AG10803 (cell line): Measurements from ENCODE around the gene CELF2.

Experiments used
- DNase-seq: peaks from one replicate; pipeline ENCODE4 v3.0.0; 2010; ENCODE audit warnings: low read depth
- H3K4me3 ChIP-seq: 2 replicates; pipeline ENCODE4 v1.5.1; 2011; ENCODE audit warnings: mild to moderate bottlenecking, low read length, control low read depth
- CTCF ChIP-seq: conservative IDR thresholded peaks from 2 replicates; pipeline ENCODE4 v1.5.1; 2011; ENCODE audit warnings: mild to moderate bottlenecking, low read length, control low read depth, inconsistent platforms

CELF2 gene

DNA sequence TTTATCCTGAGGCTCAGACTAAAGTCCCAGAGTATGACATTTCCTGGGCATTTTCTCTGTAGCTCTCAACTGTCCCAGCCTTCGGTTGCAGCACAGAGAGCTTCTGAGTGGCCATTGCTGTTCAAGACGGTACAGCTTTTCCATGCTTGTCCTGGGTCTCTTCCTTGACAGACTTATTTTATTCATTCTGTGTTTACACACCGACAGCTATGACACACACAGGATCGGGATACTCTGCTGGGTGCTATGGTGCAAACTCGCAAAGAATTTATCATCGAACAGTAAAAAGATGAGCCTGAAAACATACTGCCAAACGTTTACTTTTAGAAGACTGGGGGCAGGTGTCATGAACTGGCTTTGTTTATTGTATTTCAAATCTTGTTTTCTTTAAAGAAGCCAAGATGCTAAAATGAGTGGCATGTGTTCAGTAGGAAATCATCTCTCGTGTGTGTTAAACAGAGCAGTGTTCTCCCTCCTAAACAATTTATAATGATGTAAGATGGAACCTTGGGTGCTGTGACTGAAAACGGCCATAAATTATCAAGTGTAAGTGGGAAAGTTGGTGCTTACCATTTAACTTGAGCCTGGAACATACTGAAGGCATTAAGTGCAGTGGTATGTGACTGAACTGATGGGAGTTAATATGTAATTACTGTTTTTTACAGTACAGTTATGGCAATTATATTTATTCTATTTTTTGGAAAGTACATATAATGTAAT is 120.8 kb downstream of the CELF2 start:
- no peak for DNase-seq
- H3K4me3 ChIP-seq: no peak overlapping the region
- no peak for TF ChIP-seq CTCF

DNA sequence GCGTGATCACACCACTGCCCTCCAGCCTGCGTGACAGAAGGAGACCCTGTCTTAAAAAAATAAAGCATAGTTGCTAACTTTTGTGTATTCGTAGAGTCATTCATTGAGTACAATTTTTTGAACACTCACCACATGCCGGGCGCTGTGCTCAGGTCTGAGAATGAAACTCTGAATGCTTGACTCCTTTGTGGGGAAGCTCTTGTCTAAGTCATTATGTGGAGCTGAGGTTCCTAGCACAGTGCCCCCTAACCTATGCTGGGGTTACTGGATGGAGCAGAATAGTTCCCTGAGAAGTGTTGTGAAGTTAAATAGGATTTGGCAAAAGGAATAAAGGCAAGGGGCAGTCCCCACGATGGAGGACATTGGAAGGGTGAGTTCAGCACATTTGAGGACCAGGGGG is 123.3 kb downstream of the CELF2 start:
- H3K4me3 ChIP-seq: no peak overlapping the region
- no peak for TF ChIP-seq CTCF
- no peak for DNase-seq

DNA sequence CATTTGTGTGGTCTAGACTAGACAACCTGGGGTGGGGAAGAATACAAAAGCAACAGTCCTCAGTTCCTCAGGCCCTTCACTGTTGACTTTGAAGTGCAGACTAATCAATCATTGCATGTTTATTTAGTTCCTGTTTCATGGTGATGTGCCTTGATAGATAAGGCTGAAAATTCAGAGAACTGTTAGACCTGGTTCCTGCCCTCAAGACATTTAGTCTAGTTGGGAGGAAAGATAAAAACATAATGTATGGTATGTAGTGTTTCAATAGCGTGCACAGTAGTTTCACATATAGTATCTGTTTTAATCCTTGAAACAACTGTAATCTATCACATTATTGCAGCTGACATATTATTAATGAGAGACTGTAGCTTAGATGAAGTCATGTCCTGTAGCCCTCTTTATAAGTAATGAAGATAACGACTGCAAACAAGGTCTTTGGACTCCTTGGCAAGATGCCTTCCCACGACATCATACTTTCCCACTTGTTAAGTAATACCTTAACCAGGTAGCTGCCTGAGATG is 124.0 kb downstream of the CELF2 start:
- TF ChIP-seq CTCF: no peak
- no peak overlapping the region for H3K4me3 ChIP-seq
- DNase-seq: no peak

- DNase-seq: no peak
- no peak overlapping the region for H3K4me3 ChIP-seq
- TF ChIP-seq CTCF: no peak
Measured at GRCh38 chr10:11142777-11143176, 125.1 kb downstream of the CELF2 start.

GRCh38 chr10:11143242-11143641 is 125.6 kb downstream of the CELF2 start:
- H3K4me3 ChIP-seq: no peak overlapping the region
- no peak for DNase-seq
- TF ChIP-seq CTCF: no peak

- TF ChIP-seq CTCF: no peak
- DNase-seq: no peak
- H3K4me3 ChIP-seq: no peak overlapping the region
Measured at GRCh38 chr10:11144626-11145494, 127.2 kb downstream of the CELF2 start.
